GM12872 (cell line): ENCODE results near the gene CLSTN2.

Experiments used
- TF ChIP-seq, protein P1 (sequence below): IDR thresholded peaks from 3 replicates; pipeline ENCODE4 v1.5.1; 2011; ENCODE audit warnings: low read depth, mild to moderate bottlenecking, low read length, moderate library complexity; ENCODE audit not compliant: insufficient read depth

Gene CLSTN2

DNA sequence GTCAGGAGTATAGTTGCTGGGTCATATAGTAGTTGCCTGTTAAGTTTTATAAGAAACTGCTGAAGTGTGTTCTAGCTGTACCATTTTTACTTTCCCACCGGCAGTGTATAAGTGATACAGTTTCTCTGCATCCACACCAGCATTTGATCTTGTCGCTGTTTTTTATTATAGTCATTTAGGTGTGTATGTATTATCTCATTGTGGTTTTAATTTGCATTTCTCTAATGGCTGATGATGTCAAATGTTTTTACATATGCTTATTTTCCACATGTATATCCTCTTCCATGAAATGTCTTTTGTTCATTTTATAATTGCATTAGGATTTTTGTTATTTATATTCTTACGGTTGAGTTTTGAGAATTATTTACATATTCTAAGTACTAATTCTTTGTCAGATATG is 254.3 kb downstream of the CLSTN2 start:
- TF ChIP-seq, protein P1, sequence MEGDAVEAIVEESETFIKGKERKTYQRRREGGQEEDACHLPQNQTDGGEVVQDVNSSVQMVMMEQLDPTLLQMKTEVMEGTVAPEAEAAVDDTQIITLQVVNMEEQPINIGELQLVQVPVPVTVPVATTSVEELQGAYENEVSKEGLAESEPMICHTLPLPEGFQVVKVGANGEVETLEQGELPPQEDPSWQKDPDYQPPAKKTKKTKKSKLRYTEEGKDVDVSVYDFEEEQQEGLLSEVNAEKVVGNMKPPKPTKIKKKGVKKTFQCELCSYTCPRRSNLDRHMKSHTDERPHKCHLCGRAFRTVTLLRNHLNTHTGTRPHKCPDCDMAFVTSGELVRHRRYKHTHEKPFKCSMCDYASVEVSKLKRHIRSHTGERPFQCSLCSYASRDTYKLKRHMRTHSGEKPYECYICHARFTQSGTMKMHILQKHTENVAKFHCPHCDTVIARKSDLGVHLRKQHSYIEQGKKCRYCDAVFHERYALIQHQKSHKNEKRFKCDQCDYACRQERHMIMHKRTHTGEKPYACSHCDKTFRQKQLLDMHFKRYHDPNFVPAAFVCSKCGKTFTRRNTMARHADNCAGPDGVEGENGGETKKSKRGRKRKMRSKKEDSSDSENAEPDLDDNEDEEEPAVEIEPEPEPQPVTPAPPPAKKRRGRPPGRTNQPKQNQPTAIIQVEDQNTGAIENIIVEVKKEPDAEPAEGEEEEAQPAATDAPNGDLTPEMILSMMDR = no peak

DNA sequence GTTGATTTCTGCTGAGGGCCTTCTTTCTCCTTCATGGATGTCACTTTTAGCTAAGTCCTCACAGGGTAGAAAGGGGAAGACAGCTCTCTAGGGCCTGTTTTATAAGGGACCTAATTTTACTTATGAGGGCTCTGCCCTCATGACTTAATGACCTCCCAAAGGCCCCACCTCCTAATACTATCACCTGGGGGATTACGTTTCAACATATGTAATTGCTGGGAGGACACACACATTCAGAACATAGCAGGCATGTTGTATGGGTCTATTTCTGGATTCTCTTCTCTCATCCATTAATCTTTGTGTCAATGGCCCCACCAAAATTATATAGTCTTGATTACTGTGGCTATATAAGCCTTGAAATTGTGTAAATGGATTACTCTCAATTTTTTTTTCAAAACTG is 255.0 kb downstream of the CLSTN2 start:
- TF ChIP-seq, protein P1 = no peak

DNA sequence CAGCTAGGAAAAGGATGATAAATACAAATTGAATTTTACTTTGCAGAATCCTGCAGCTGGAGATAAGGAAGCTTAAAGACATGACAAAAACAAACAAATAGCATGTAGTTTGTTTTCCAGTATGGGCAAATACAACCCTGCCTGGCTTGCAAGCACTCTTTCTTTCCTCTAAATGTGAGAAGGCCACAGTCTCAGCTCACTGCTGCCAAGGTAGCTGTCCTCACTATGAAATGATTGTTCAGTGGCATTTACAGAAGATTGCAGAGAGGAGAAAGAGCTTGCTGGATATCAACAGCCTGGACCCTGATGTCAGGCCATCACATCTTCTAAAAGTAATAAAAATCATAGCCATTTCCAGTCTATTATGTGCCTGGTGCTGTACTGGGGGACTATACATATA is 262.0 kb downstream of the CLSTN2 start:
- TF ChIP-seq, protein P1 = no peak

DNA sequence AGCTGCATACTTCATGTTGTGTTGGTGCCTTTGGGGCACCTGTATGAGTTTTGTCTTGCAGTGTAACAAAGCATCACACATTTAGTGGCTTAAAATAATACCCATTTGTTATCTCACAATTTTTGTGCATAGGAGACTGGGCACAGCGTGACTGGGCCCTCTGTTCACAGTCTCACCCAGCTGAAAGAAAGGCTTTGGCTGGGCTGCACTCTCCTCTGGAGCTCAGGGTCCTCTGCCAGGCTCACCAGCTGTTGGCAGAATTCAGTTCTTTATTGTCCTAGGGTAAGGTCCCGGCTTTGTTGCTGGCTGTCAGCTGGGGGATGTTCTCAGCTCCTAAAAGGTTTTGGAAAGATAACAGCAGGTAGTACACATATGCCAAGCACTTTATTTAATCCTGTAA is 263.3 kb downstream of the CLSTN2 start:
- TF ChIP-seq, protein P1 = no peak

DNA sequence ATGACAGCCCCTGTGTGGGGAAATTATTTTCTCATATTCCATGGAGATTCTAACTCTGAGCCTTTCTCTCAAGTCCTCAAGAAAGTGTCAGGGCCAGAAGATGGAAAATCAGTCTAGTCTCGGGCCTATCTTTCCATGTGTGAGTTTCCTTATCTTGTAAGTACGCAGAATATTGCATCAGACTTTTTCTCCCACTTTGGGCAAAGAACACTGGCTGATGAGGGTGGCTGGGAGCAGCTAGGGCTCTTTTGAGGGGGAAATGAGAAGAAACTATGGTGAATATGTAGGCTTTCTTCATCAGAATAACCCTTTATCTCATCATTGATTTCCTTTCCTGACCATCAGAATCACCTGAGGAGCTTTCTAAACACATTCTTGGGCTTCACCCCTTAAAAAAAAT is 264.0 kb downstream of the CLSTN2 start:
- TF ChIP-seq, protein P1 = no peak

DNA sequence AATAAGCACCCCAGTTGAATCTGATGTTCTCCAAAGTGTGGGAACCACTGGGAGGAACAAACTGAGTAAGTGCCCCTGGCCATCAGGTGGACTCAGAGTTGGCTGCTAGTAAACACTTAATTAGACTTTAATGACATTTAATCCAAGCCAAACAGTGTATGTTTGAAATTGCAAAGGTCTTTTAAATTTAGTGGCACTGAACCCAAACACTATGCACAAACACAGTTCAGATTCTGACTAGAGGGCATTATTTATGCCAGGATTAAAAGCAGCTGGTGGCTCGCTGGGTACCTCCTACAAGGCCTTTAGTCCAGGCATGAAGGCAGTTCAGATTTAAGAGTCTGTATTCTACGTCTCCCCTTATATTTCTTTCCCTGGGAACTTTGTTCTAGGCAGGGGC is 264.8 kb downstream of the CLSTN2 start:
- TF ChIP-seq, protein P1 = no peak

DNA sequence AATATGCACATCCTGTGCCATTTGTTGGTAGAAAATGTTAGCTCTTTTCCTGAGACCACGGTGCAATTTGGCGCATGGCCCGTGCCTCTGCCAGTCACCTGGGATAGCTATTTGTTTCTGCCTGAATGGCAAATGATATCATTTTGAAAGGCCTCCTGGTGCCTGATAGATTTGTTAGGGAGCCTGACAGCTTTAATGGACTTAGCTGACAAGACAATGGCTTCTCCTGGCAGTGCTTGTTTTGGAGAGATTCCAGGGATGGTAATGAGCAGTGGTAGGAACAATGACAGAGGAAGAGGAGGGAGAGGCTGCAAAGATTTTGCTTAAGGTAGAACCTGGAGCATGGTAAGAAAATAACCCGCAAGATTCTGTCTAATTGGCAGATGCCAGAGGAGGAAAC is 268.5 kb downstream of the CLSTN2 start:
- TF ChIP-seq, protein P1 = no peak

DNA sequence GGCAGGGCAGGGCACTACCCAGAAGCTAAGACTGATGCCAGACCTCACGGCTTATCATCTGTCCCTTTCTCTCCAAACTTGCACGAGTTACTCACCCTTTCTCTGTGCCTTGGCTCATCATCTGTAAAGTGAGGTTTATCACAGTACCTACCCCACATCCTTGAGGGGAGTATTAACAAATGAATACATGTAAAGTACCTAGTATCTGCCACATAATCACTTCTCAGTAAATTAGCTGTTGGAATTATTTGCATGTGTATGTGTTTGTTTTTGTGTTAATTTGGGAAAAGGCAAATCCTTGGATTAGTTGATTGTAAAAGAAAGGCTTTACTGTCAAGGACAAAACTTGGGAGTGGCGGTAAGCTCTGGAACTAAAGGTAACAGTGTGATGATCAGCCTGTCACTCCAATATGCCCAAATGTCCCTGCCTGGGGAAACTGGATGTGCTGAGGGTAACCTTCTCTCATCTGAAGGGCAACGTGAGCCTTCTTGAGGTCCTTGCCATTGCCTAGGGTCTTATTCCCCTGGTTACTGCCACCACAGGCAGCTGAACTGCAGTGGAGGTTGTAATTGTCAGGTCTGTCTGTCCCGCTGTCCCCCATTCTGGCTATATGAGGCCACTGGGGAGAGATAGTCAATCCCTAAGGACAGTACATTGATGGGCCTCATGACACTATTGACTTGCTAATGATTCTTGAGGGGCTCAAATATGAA is 269.4 kb downstream of the CLSTN2 start:
- TF ChIP-seq, protein P1 = no peak
